Progenitor cell of endocrine pancreas (in vitro differentiated cells): ENCODE data around the gene LGMN. TPM values are rescaled to one million over a fixed set of nuclear protein-coding genes. Genes with fewer than 3 reads are reported as not detected.

ENCODE experiments used
- DNase-seq: peaks from one replicate; pipeline ENCODE4 v3.0.0; 2021; ENCODE audit warnings: low spot score; ENCODE audit not compliant: unreplicated experiment
- H3K27ac Mint-ChIP-seq: 2 replicates; pipeline ENCODE4 v1.8.0; 2021; ENCODE audit warnings: mild to moderate bottlenecking, moderate library complexity, mixed read lengths
- H3K27me3 Mint-ChIP-seq: 2 replicates; pipeline ENCODE4 v1.8.0; 2021; ENCODE audit warnings: mixed read lengths
- H3K36me3 Mint-ChIP-seq: 2 replicates; pipeline ENCODE4 v1.8.0; 2022; ENCODE audit warnings: mixed read lengths; ENCODE audit not compliant: insufficient read depth
- H3K4me1 Mint-ChIP-seq: 2 replicates; pipeline ENCODE4 v1.8.0; 2021; ENCODE audit warnings: low read depth, mixed read lengths
- H3K4me3 Mint-ChIP-seq: 2 replicates; pipeline ENCODE4 v1.8.0; 2021; ENCODE audit warnings: low read depth, mild to moderate bottlenecking, moderate library complexity, mixed read lengths
- H3K9me3 Mint-ChIP-seq: 2 replicates; pipeline ENCODE4 v1.8.0; 2021; ENCODE audit warnings: low read depth, mixed read lengths
- CTCF ChIP-seq: fragments of 200-600 bp; sonication (generic); IDR thresholded peaks from one replicate; pipeline ENCODE4 v1.5.0; 2021; ENCODE audit warnings: antibody characterized with exemption, mild to moderate bottlenecking; ENCODE audit not compliant: unreplicated experiment
- total RNA-seq: library from RNA; stranded (reverse); gene quantifications from 2 replicates; pipeline ENCODE4 v1.2.1, GENCODE V29; 2021

LGMN gene
- total RNA-seq, 1 donor from 2014 or later, result 63.3 TPM

GRCh38 chr14:92694807-92695206 lies 53.6 kb downstream of the LGMN start:
- TF ChIP-seq CTCF, result no peak

GRCh38 chr14:92693998-92694795 lies 54.2 kb downstream of the LGMN start:
- Mint-ChIP-seq H3K9me3 (no peaks in the 10 kb centered on the region), H3K27ac (no peak overlapping the region), H3K4me3 (no peak overlapping the region), H3K27me3 (peaks cover 40% of the 10 kb centered on the region), H3K36me3 (no peaks in the 10 kb centered on the region), H3K4me1 (no peaks in the 10 kb centered on the region)
- no peak for TF ChIP-seq CTCF
- no peak for DNase-seq

More at GRCh38 chr14:92694807-92695206, 53.6 kb downstream of the LGMN start:
- Mint-ChIP-seq H3K27ac (no peak overlapping the region), H3K4me1 (no peaks in the 10 kb centered on the region), H3K9me3 (no peaks in the 10 kb centered on the region), H3K4me3 (no peak overlapping the region), H3K27me3 (peaks cover 40% of the 10 kb centered on the region), H3K36me3 (no peaks in the 10 kb centered on the region)
- DNase-seq, result no peak

GRCh38 chr14:92692822-92693226 lies 55.6 kb downstream of the LGMN start:
- no peak for TF ChIP-seq CTCF
- H3K4me1 Mint-ChIP-seq, result no peaks in the 10 kb centered on the region
- peaks cover 36% of the 10 kb centered on the region for H3K27me3 Mint-ChIP-seq
- H3K36me3 Mint-ChIP-seq, result no peaks in the 10 kb centered on the region
- no peak for DNase-seq
- no peak overlapping the region for H3K27ac Mint-ChIP-seq
- H3K9me3 Mint-ChIP-seq, result no peaks in the 10 kb centered on the region
- H3K4me3 Mint-ChIP-seq, result no peak overlapping the region

GRCh38 chr14:92690171-92691011 lies 58.0 kb downstream of the LGMN start:
- Mint-ChIP-seq H3K36me3 (no peaks in the 10 kb centered on the region), H3K27ac (no peak overlapping the region), H3K4me1 (no peaks in the 10 kb centered on the region), H3K4me3 (no peak overlapping the region), H3K9me3 (no peaks in the 10 kb centered on the region), H3K27me3 (peaks cover 26% of the 10 kb centered on the region)
- peak; percentile 22 for DNase-seq
- TF ChIP-seq CTCF, result peak; percentile 68
